KMS-11 (cell line): ENCODE measurements around the gene SASH1.

Source experiments
- H2AFZ ChIP-seq: fragments of 200-600 bp; sonication (generic); 2 replicates; pipeline ENCODE4 v1.6.1; 2016; ENCODE audit warnings: antibody characterized with exemption, mixed run types, low read depth
- H3K27ac ChIP-seq: fragments of 200-600 bp; sonication (generic); 2 replicates; pipeline ENCODE4 v1.6.1; 2016; ENCODE audit warnings: mild to moderate bottlenecking, mixed run types
- H3K27me3 ChIP-seq: fragments of 200-600 bp; sonication (generic); 2 replicates; pipeline ENCODE4 v1.6.1; 2017; ENCODE audit warnings: mild to moderate bottlenecking, low read depth, mixed run types, moderate library complexity; ENCODE audit not compliant: insufficient read depth
- H3K36me3 ChIP-seq: fragments of 200-600 bp; sonication (generic); 2 replicates; pipeline ENCODE4 v1.6.1; 2017; ENCODE audit warnings: mild to moderate bottlenecking, mixed run types; ENCODE audit not compliant: insufficient read depth
- H3K4me1 ChIP-seq: fragments of 200-600 bp; sonication (generic); 2 replicates; pipeline ENCODE4 v1.6.1; 2016; ENCODE audit warnings: mild to moderate bottlenecking, low read depth, mixed run types; ENCODE audit not compliant: poor library complexity, severe bottlenecking
- H3K4me2 ChIP-seq: fragments of 200-600 bp; sonication (generic); 2 replicates; pipeline ENCODE4 v1.7.0; 2016; ENCODE audit warnings: mild to moderate bottlenecking, mixed run types
- H3K4me3 ChIP-seq: fragments of 200-600 bp; sonication (generic); IDR thresholded peaks from 2 replicates; pipeline ENCODE4 v1.6.1; 2017; ENCODE audit warnings: low read depth, low read length, mixed read lengths; ENCODE audit not compliant: insufficient read depth
- H3K79me2 ChIP-seq: fragments of 200-600 bp; sonication (generic); 2 replicates; pipeline ENCODE4 v1.6.1; 2016; ENCODE audit warnings: low read depth, mixed run types; ENCODE audit not compliant: insufficient read depth
- H3K9ac ChIP-seq: fragments of 200-600 bp; sonication (generic); 2 replicates; pipeline ENCODE4 v1.6.1; 2016; ENCODE audit warnings: mild to moderate bottlenecking, mixed run types
- H4K20me1 ChIP-seq: fragments of 200-600 bp; sonication (generic); 2 replicates; pipeline ENCODE4 v1.6.1; 2016; ENCODE audit warnings: mild to moderate bottlenecking, mixed run types; ENCODE audit not compliant: insufficient read depth
- CTCF ChIP-seq: fragments of 200-600 bp; sonication (generic); conservative IDR thresholded peaks from 2 replicates; pipeline ENCODE4 v1.6.1; 2017; ENCODE audit warnings: low read depth, mild to moderate bottlenecking, antibody characterized with exemption, low read length, moderate library complexity, mixed read lengths

Gene SASH1

GRCh38 chr6:148347441-148348054 lies 4.9 kb downstream of the SASH1 start:
- no peak overlapping the region for H3K4me3 ChIP-seq
- no peak overlapping the region for H3K9ac ChIP-seq
- no peaks in the 10 kb centered on the region for H3K4me1 ChIP-seq
- H3K27ac ChIP-seq = no peak overlapping the region
- no peak for TF ChIP-seq CTCF
- H3K4me2 ChIP-seq = no peak overlapping the region
- H3K27me3 ChIP-seq = no peaks in the 10 kb centered on the region
- H4K20me1 ChIP-seq = no peaks in the 10 kb centered on the region
- no peak overlapping the region for H2AFZ ChIP-seq
- H3K36me3 ChIP-seq = no peaks in the 10 kb centered on the region
- no peaks in the 10 kb centered on the region for H3K79me2 ChIP-seq

GRCh38 chr6:148348335-148348734 lies 5.7 kb downstream of the SASH1 start:
- Histone ChIP-seq H3K4me1 (no peaks in the 10 kb centered on the region), H3K27ac (no peak overlapping the region), H3K36me3 (no peaks in the 10 kb centered on the region), H3K79me2 (no peaks in the 10 kb centered on the region), H3K4me2 (no peak overlapping the region), H4K20me1 (no peaks in the 10 kb centered on the region), H2AFZ (no peak overlapping the region), H3K9ac (no peak overlapping the region), H3K4me3 (no peak overlapping the region), H3K27me3 (no peaks in the 10 kb centered on the region)
- TF ChIP-seq CTCF = no peak

DNA sequence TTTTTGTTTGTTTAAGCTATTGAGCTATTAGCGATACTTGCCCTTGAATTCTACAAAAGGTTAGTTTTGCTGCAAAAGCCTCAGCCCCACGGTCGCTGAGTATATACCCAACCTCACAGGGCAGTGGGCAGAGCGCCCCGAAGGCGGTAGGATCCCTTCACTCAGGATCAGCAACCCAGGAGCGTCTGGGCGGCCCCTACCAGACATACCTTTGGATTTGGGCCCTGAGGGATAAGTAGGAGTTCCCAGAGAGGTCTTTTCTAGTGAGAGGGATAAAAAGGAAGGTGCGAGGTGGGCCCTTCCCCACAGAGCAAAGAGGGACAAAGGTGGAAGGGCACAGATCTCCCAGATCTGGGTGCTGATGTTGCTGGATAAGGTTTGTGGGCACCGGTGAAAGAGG lies 6.1 kb downstream of the SASH1 start:
- no peaks in the 10 kb centered on the region for H3K36me3 ChIP-seq
- no peaks in the 10 kb centered on the region for H3K27me3 ChIP-seq
- no peak overlapping the region for H3K4me3 ChIP-seq
- H3K9ac ChIP-seq = no peak overlapping the region
- H3K79me2 ChIP-seq = no peaks in the 10 kb centered on the region
- no peak overlapping the region for H3K4me2 ChIP-seq
- H3K27ac ChIP-seq = no peak overlapping the region
- H2AFZ ChIP-seq = no peak overlapping the region
- no peaks in the 10 kb centered on the region for H3K4me1 ChIP-seq
- no peak for TF ChIP-seq CTCF
- H4K20me1 ChIP-seq = no peaks in the 10 kb centered on the region

- H3K79me2 ChIP-seq = no peaks in the 10 kb centered on the region
- no peaks in the 10 kb centered on the region for H4K20me1 ChIP-seq
- no peak overlapping the region for H3K27ac ChIP-seq
- no peak overlapping the region for H2AFZ ChIP-seq
- TF ChIP-seq CTCF = no peak
- no peaks in the 10 kb centered on the region for H3K36me3 ChIP-seq
- no peaks in the 10 kb centered on the region for H3K4me1 ChIP-seq
- no peak overlapping the region for H3K9ac ChIP-seq
- no peak overlapping the region for H3K4me2 ChIP-seq
- H3K4me3 ChIP-seq = no peak overlapping the region
- H3K27me3 ChIP-seq = no peaks in the 10 kb centered on the region
These were observed 6.8 kb downstream of the SASH1 start for GRCh38 chr6:148349466-148349865.
